GM23248 (cell line): ENCODE data around the gene PABPC3. TPM values are rescaled to one million over a fixed set of nuclear protein-coding genes. Genes with fewer than 3 reads are reported as not detected.
A peak's percentile ranks its signal among the peaks of the same experiment; 100 is the strongest.

Experiments used
- DNase-seq: peaks from one replicate; pipeline ENCODE4 v3.0.0-alpha.2; 2015
- H2AFZ ChIP-seq: fragments of 200-600 bp; sonication (generic); 2 replicates; pipeline ENCODE4 v1.6.1; 2016; ENCODE audit warnings: antibody characterized with exemption
- H3F3A ChIP-seq: fragments of 200-600 bp; sonication (generic); 2 replicates; pipeline ENCODE4 v1.6.1; 2016; ENCODE audit warnings: mild to moderate bottlenecking, antibody characterized with exemption, mixed run types; ENCODE audit not compliant: insufficient read depth
- H3K27ac ChIP-seq: fragments of 200-600 bp; sonication (generic); 2 replicates; pipeline ENCODE4 v1.5.1; 2016; ENCODE audit warnings: mild to moderate bottlenecking
- H3K27me3 ChIP-seq: fragments of 200-600 bp; sonication (generic); replicated peaks from 2 replicates; pipeline ENCODE4 v1.6.1; 2016; ENCODE audit warnings: mild to moderate bottlenecking; ENCODE audit not compliant: insufficient read depth
- H3K36me3 ChIP-seq: fragments of 200-600 bp; sonication (generic); 2 replicates; pipeline ENCODE4 v1.6.1; 2016; ENCODE audit warnings: low read depth, mild to moderate bottlenecking
- H3K4me1 ChIP-seq: fragments of 200-600 bp; sonication (generic); 2 replicates; pipeline ENCODE4 v1.6.1; 2016; ENCODE audit warnings: mild to moderate bottlenecking; ENCODE audit not compliant: insufficient read depth
- H3K4me2 ChIP-seq: fragments of 200-600 bp; sonication (generic); one replicate; pipeline ENCODE4 v1.6.1; 2016; ENCODE audit warnings: mild to moderate bottlenecking; ENCODE audit not compliant: unreplicated experiment
- H3K4me3 ChIP-seq: fragments of 200-600 bp; sonication (generic); 2 replicates; pipeline ENCODE4 v1.5.1; 2016; ENCODE audit warnings: mild to moderate bottlenecking
- H3K79me2 ChIP-seq: fragments of 200-600 bp; sonication (generic); 2 replicates; pipeline ENCODE4 v1.6.1; 2016; ENCODE audit warnings: mild to moderate bottlenecking; ENCODE audit not compliant: insufficient read depth
- H3K9ac ChIP-seq: fragments of 200-600 bp; sonication (generic); 2 replicates; pipeline ENCODE4 v1.6.1; 2016; ENCODE audit warnings: mild to moderate bottlenecking
- H3K9me2 ChIP-seq: fragments of 200-600 bp; sonication (generic); 2 replicates; pipeline ENCODE4 v1.6.1; 2016; ENCODE audit warnings: mixed run types, mild to moderate bottlenecking, moderate library complexity; ENCODE audit not compliant: insufficient read depth
- H3K9me3 ChIP-seq: fragments of 200-600 bp; sonication (generic); one replicate; pipeline ENCODE4 v1.6.1; 2017; ENCODE audit warnings: low read depth
- H4K20me1 ChIP-seq: fragments of 200-600 bp; sonication (generic); 2 replicates; pipeline ENCODE4 v1.6.0; 2016; ENCODE audit not compliant: insufficient read depth
- EZH2 ChIP-seq: fragments of 200-600 bp; sonication (generic); IDR thresholded peaks from 2 replicates; pipeline ENCODE4 v1.6.1; 2018; ENCODE audit warnings: antibody characterized with exemption, mild to moderate bottlenecking; ENCODE audit not compliant: insufficient read depth, poor library complexity, severe bottlenecking
- EZH2phosphoT487 ChIP-seq: fragments of 200-600 bp; sonication (generic); IDR thresholded peaks from 2 replicates; pipeline ENCODE4 v1.6.1; 2018; ENCODE audit warnings: antibody characterized with exemption, moderate library complexity, mild to moderate bottlenecking, low read depth; ENCODE audit not compliant: insufficient read depth
- WGBS, 2 experiments: methylation state at CpG; one replicate each; pipeline ENCODE4 v1.1.6; 2015 to 2017; ENCODE audit warnings: low lambda C conversion rate in 2 of 2, low coverage in 1 of 2; ENCODE audit errors: missing lambda C conversion rate in 2 of 2; 5-methylcytosine and 5-hydroxymethylcytosine counted together
- in situ Hi-C: fragments of 300-500 bp; cut with MboI; formaldehyde crosslinking; loops from 2 replicates; pipeline ENCODE4 v1.15.0; 2020
- polyA plus RNA-seq: library from polyadenylated mRNA; unstranded; fragments of >200 nt; fragmentation: Nextera tagmentation; extraction: Ambion mirVana; gene quantifications from 2 replicates; pipeline ENCODE4 v1.2.1, GENCODE V29; 2016
- total RNA-seq: library from RNA; depleted of rRNA; stranded (reverse); fragments of >200 nt; shearing (Covaris generic); gene quantifications from 2 replicates; pipeline ENCODE4 v1.2.3, GENCODE V29; 2014

Gene PABPC3
- total and polyA plus RNA-seq, 2 experiments from 2014 or later, result under 0.01 to 0.18 TPM

DNA sequence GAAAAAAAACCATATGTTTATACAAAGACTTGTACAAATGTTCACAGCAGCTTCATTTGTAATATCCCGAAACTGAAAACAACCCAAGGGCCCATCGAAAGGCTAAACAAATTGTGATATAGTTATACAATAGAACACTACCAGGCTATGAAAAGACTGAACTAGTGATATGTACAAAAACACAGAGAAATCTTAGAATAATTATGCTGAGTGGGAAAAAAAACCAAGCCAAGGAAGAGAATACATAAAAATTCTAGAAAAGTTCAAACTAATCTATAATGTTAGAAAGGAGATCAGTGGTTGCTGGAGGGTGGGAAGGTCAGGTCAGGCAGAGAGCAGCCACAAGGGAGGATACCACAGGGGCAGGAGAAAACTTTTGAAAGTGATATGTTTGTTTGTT, 7.8 kb downstream of the PABPC3 start:
- in situ Hi-C loops, result no loop called here
- Histone ChIP-seq H3K9me2 (no peaks in the 10 kb centered on the region), H3K9ac (no peak overlapping the region), H4K20me1 (no peaks in the 10 kb centered on the region), H3K9me3 (no peaks in the 10 kb centered on the region), H3K36me3 (no peaks in the 10 kb centered on the region), H3K27me3 (0 out of 2 replicates have a peak, but pooled peaks cover 4% of the 10 kb centered on the region), H3K79me2 (no peaks in the 10 kb centered on the region), H3K4me3 (no peak overlapping the region), H3F3A (no peaks in the 10 kb centered on the region), H3K27ac (no peak overlapping the region), H2AFZ (no peak overlapping the region), H3K4me1 (no peaks in the 10 kb centered on the region), H3K4me2 (no peak overlapping the region)
- WGBS, 2 experiments, result 48 to 61% methylated on average over 2 of the region's 2 CpGs
- DNase-seq, result no peak
- no peak for TF ChIP-seq EZH2phosphoT487
- no peak for TF ChIP-seq EZH2

DNA sequence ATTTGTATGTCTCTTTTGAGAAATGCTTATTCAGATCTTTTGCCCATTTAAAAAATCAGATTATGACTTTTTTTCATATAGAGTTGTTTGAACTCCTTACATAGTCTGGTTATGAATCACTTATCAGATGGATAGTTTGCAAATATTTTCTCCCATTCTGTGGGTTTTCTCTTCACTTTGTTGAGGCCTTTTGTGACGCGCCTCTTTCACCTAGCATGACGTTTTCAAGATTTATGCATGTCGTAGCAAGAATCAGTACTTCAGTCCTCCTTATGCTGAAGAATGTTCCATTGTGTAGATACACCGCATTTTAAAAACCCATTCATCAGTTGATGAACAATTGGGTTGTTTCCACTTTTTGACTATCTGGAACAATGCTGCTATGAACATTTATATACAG, 13.4 kb downstream of the PABPC3 start:
- H2AFZ ChIP-seq, result no peak overlapping the region
- no peaks in the 10 kb centered on the region for H3K36me3 ChIP-seq
- H3K9me2 ChIP-seq, result no peaks in the 10 kb centered on the region
- no peaks in the 10 kb centered on the region for H3K4me1 ChIP-seq
- H3K79me2 ChIP-seq, result no peaks in the 10 kb centered on the region
- H4K20me1 ChIP-seq, result no peaks in the 10 kb centered on the region
- 63% methylated on average over 5 of the region's 5 CpGs for WGBS, 2 experiments
- no peak overlapping the region for H3K4me3 ChIP-seq
- no peak overlapping the region for H3K27ac ChIP-seq
- no peak for DNase-seq
- in situ Hi-C loops, result no loop called here
- H3K27me3 ChIP-seq, result 0 out of 2 replicates have a peak, but pooled peaks cover 4% of the 10 kb centered on the region
- H3K4me2 ChIP-seq, result no peak overlapping the region
- H3K9ac ChIP-seq, result no peak overlapping the region
- TF ChIP-seq EZH2 (no peak), EZH2phosphoT487 (no peak)
- no peaks in the 10 kb centered on the region for H3K9me3 ChIP-seq
- H3F3A ChIP-seq, result no peaks in the 10 kb centered on the region

GRCh38 chr13:25110956-25111584, 15.1 kb downstream of the PABPC3 start:
- Histone ChIP-seq H3K4me1 (no peaks in the 10 kb centered on the region), H3K27ac (no peak overlapping the region), H3K4me2 (no peak overlapping the region), H3K27me3 (0 out of 2 replicates have a peak, but pooled peaks cover 5% of the 10 kb centered on the region), H3K4me3 (no peak overlapping the region), H3K9me2 (no peaks in the 10 kb centered on the region), H3F3A (no peaks in the 10 kb centered on the region), H3K79me2 (no peaks in the 10 kb centered on the region), H4K20me1 (no peaks in the 10 kb centered on the region), H3K9ac (no peak overlapping the region), H2AFZ (no peak overlapping the region), H3K36me3 (no peaks in the 10 kb centered on the region), H3K9me3 (no peaks in the 10 kb centered on the region)
- no peak for DNase-seq
- in situ Hi-C loops, result no loop called here
- no peak for TF ChIP-seq EZH2
- TF ChIP-seq EZH2phosphoT487, result no peak
- WGBS, 2 experiments, result 0% methylated on average over 1 of the region's 1 CpG

DNA sequence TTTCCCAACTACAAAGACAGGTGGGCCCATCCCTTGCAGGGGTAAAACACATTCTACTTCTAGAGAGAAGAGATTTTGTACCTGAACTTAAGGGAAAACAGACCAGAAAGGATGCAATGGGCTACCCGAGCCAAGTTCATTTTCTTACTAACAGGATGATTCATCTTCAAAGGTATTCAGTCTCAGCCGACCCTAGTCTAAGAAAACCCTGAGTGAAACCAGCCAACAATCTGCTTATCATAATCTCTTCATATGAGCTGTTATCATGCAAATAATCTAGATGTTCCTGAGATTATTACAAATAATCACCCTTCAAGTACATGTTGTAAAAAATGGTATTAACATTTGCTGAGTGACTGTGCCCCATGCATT, 15.6 kb downstream of the PABPC3 start:
- peak; percentile 6 for DNase-seq
- Histone ChIP-seq H3K4me2 (no peak overlapping the region), H4K20me1 (no peaks in the 10 kb centered on the region), H3K9ac (no peak overlapping the region), H3K79me2 (no peaks in the 10 kb centered on the region), H3K9me3 (no peaks in the 10 kb centered on the region), H3K9me2 (no peaks in the 10 kb centered on the region), H3K27ac (no peak overlapping the region), H2AFZ (no peak overlapping the region), H3K4me1 (no peaks in the 10 kb centered on the region), H3K36me3 (no peaks in the 10 kb centered on the region), H3K4me3 (no peak overlapping the region), H3K27me3 (0 out of 2 replicates have a peak, but pooled peaks cover 5% of the 10 kb centered on the region), H3F3A (no peaks in the 10 kb centered on the region)
- WGBS, 2 experiments, result 0 to 2% methylated on average over 2 of the region's 2 CpGs
- in situ Hi-C loops, result no loop called here
- TF ChIP-seq EZH2phosphoT487, result no peak
- no peak for TF ChIP-seq EZH2
